Adipocyte (in vitro differentiated cells): ENCODE results near the gene PLXND1.

Experiments
- DNase-seq: peaks from one replicate; pipeline ENCODE4 v3.0.0-alpha.2; 2015; ENCODE audit warnings: low read depth
- H3K27me3 ChIP-seq: replicated peaks from 2 replicates; pipeline ENCODE4 v1.7.0; 2013; ENCODE audit warnings: mild to moderate bottlenecking, low read length, moderate library complexity; ENCODE audit not compliant: control insufficient read depth, insufficient read depth
- H3K36me3 ChIP-seq: 2 replicates; pipeline ENCODE4 v1.7.0; 2013; ENCODE audit warnings: low read length, mild to moderate bottlenecking, moderate library complexity; ENCODE audit not compliant: control insufficient read depth, insufficient read depth, severe bottlenecking
- H3K4me1 ChIP-seq: 2 replicates; pipeline ENCODE4 v1.7.0; 2013; ENCODE audit warnings: mild to moderate bottlenecking, low read length, moderate library complexity; ENCODE audit not compliant: control insufficient read depth, insufficient read depth
- H3K4me3 ChIP-seq: 2 replicates; pipeline ENCODE4 v1.7.0; 2013; ENCODE audit warnings: mild to moderate bottlenecking, low read length, moderate library complexity
- H3K9ac ChIP-seq: 2 replicates; pipeline ENCODE4 v1.7.0; 2013; ENCODE audit warnings: mild to moderate bottlenecking, low read length, moderate library complexity
- H3K9me3 ChIP-seq: 2 replicates; pipeline ENCODE4 v1.7.0; 2013; ENCODE audit warnings: mild to moderate bottlenecking, low read length, moderate library complexity; ENCODE audit not compliant: control insufficient read depth

The PLXND1 gene

DNA sequence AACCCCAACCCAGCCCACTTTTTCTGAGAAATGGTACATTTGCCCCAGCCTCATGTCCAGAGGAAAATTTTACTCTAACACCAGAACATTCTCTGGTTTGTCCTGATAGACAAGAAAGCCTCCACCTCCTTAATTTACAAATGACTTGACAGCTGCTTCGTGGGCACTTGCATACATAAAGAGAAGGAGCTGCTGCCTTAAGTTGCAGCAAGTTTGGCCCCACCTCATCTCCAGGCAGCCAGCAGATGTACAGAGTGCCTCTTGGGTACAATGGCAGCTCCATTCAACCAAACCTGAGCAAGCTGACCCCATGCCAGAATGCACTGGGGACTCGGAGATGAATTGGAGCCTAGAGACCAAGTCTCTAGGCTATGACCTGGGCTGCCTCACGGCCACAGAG lies 69.7 kb downstream of the PLXND1 start:
- Histone ChIP-seq H3K9me3 (no peaks in the 10 kb centered on the region), H3K27me3 (no peaks in the 10 kb centered on the region), H3K4me3 (no peak overlapping the region), H3K9ac (no peak overlapping the region), H3K4me1 (peaks cover 14% of the 10 kb centered on the region), H3K36me3 (no peaks in the 10 kb centered on the region)
- no peak for DNase-seq

DNA sequence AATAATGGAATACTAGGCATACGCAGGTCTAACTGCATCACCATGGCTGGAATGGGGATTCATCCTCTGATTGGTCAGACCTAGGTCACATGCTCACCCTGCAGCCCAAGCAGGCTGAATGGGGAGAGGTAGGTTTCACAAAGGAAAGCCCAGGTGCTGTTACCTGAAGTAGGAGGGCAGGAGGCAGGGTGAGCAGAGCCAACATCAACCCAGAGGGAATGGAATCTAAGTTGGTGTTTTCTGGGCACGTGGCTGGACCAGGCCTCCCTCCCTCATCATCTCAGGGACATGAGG lies 70.2 kb downstream of the PLXND1 start:
- Histone ChIP-seq H3K36me3 (no peaks in the 10 kb centered on the region), H3K9ac (no peak overlapping the region), H3K4me1 (peaks cover 14% of the 10 kb centered on the region), H3K4me3 (no peak overlapping the region), H3K9me3 (no peaks in the 10 kb centered on the region), H3K27me3 (no peaks in the 10 kb centered on the region)
- no peak for DNase-seq

DNA sequence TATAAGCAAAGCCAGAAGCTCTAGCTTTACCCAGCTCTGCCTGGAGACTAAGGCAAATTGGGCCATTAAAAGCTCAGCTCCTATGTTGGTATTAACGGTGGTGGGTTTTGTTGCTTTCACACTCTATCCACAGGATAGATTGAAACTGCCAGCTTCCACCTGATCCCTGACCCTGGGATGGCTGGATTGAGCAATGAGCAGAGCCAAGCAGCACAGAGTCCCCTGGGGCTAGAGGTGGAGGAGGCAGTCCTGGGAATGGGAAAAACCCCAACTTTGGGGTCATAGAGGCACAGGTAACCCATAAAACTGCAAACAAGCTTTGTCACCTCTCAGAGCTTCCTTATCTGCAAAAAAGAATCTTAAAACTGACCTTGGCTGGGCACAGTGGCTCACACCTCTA lies 71.4 kb downstream of the PLXND1 start:
- Histone ChIP-seq H3K9me3 (no peaks in the 10 kb centered on the region), H3K36me3 (no peaks in the 10 kb centered on the region), H3K27me3 (no peaks in the 10 kb centered on the region), H3K4me3 (no peak overlapping the region), H3K4me1 (peaks cover 20% of the 10 kb centered on the region), H3K9ac (no peak overlapping the region)
- DNase-seq: no peak

DNA sequence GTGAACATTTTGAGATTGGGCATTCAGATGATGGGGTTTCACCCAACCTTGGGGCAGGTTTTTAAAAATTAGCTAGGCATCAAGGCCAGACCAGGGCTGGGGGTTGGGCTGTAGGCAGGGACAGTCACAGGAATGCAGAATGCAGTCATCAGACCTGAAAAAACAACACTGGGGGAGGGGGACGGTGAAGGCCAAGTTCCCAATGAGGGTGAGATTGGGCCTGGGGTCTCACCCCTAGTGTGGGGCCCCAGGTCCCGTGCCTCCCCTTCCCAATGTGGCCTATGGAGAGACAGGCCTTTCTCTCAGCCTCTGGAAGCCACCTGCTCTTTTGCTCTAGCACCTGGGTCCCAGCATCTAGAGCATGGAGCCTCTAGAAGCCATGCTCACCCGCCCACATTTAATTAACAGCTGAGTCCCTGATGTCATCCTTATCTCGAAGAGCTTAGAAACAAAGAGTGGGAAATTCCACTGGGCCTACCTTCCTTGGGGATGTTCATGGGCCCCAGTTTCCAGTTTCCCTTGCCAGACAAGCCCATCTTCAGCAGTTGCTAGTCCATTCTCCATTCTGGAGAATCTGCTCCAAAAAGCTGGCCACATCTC lies 71.9 kb downstream of the PLXND1 start:
- Histone ChIP-seq H3K4me3 (no peak overlapping the region), H3K9ac (no peak overlapping the region), H3K27me3 (no peaks in the 10 kb centered on the region), H3K4me1 (peaks cover 23% of the 10 kb centered on the region), H3K36me3 (no peaks in the 10 kb centered on the region), H3K9me3 (no peaks in the 10 kb centered on the region)
- DNase-seq: no peak

DNA sequence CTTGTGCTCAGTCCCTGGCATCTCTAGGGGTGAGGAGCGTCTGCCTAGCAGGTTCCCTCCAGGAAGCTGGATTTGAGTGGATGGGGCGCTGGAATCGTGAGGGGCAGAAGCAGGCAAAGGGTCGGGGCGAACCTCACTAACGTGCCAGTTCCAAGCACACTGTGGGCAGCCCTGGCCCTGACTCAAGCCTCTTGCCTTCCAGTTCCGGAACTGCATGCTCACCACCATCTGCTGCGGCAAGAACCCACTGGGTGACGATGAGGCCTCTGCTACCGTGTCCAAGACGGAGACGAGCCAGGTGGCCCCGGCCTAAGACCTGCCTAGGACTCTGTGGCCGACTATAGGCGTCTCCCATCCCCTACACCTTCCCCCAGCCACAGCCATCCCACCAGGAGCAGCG lies 73.1 kb downstream of the PLXND1 start:
- no peaks in the 10 kb centered on the region for H3K9me3 ChIP-seq
- no peak overlapping the region for H3K4me3 ChIP-seq
- peaks cover 18% of the 10 kb centered on the region for H3K4me1 ChIP-seq
- no peak overlapping the region for H3K9ac ChIP-seq
- no peak for DNase-seq
- H3K36me3 ChIP-seq: no peaks in the 10 kb centered on the region
- no peaks in the 10 kb centered on the region for H3K27me3 ChIP-seq

DNA sequence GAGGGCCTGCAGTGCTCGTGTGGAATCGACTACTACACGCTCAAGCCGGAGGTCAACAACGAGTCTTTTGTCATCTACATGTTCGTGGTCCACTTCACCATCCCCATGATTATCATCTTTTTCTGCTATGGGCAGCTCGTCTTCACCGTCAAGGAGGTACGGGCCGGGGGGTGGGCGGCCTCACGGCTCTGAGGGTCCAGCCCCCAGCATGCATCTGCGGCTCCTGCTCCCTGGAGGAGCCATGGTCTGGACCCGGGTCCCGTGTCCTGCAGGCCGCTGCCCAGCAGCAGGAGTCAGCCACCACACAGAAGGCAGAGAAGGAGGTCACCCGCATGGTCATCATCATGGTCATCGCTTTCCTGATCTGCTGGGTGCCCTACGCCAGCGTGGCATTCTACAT lies 74.2 kb downstream of the PLXND1 start:
- Histone ChIP-seq H3K4me1 (peaks cover 18% of the 10 kb centered on the region), H3K9ac (no peak overlapping the region), H3K9me3 (no peaks in the 10 kb centered on the region), H3K4me3 (no peak overlapping the region), H3K27me3 (no peaks in the 10 kb centered on the region), H3K36me3 (no peaks in the 10 kb centered on the region)
- DNase-seq: no peak

DNA sequence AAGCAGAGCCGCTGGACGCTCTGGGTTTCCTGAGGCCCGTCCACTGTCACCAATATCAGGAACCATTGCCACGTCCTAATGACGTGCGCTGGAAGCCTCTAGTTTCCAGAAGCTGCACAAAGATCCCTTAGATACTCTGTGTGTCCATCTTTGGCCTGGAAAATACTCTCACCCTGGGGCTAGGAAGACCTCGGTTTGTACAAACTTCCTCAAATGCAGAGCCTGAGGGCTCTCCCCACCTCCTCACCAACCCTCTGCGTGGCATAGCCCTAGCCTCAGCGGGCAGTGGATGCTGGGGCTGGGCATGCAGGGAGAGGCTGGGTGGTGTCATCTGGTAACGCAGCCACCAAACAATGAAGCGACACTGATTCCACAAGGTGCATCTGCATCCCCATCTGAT lies 74.8 kb downstream of the PLXND1 start:
- no peak for DNase-seq
- H3K4me1 ChIP-seq: peaks cover 18% of the 10 kb centered on the region
- H3K27me3 ChIP-seq: no peaks in the 10 kb centered on the region
- no peak overlapping the region for H3K9ac ChIP-seq
- H3K4me3 ChIP-seq: no peak overlapping the region
- H3K36me3 ChIP-seq: no peaks in the 10 kb centered on the region
- no peaks in the 10 kb centered on the region for H3K9me3 ChIP-seq

DNA sequence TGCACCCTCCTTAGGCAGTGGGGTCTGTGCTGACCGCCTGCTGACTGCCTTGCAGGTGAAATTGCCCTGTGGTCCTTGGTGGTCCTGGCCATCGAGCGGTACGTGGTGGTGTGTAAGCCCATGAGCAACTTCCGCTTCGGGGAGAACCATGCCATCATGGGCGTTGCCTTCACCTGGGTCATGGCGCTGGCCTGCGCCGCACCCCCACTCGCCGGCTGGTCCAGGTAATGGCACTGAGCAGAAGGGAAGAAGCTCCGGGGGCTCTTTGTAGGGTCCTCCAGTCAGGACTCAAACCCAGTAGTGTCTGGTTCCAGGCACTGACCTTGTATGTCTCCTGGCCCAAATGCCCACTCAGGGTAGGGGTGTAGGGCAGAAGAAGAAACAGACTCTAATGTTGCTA lies 75.7 kb downstream of the PLXND1 start:
- Histone ChIP-seq H3K4me3 (no peak overlapping the region), H3K9ac (peak overlapping the region; percentile 52), H3K9me3 (no peaks in the 10 kb centered on the region), H3K36me3 (no peaks in the 10 kb centered on the region), H3K4me1 (peaks cover 18% of the 10 kb centered on the region), H3K27me3 (no peaks in the 10 kb centered on the region)
- DNase-seq: no peak

DNA sequence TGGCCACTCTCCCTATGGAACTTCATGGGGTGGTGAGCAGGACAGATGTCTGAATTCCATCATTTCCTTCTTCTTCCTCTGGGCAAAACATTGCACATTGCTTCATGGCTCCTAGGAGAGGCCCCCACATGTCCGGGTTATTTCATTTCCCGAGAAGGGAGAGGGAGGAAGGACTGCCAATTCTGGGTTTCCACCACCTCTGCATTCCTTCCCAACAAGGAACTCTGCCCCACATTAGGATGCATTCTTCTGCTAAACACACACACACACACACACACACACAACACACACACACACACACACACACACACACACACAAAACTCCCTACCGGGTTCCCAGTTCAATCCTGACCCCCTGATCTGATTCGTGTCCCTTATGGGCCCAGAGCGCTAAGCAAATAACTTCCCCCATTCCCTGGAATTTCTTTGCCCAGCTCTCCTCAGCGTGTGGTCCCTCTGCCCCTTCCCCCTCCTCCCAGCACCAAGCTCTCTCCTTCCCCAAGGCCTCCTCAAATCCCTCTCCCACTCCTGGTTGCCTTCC lies 76.2 kb downstream of the PLXND1 start:
- Histone ChIP-seq H3K4me1 (peaks cover 22% of the 10 kb centered on the region), H3K36me3 (no peaks in the 10 kb centered on the region), H3K9ac (peak overlapping the region; percentile 55), H3K4me3 (peak overlapping the region; percentile 17), H3K27me3 (no peaks in the 10 kb centered on the region), H3K9me3 (no peaks in the 10 kb centered on the region)
- peak; percentile 47 for DNase-seq

DNA sequence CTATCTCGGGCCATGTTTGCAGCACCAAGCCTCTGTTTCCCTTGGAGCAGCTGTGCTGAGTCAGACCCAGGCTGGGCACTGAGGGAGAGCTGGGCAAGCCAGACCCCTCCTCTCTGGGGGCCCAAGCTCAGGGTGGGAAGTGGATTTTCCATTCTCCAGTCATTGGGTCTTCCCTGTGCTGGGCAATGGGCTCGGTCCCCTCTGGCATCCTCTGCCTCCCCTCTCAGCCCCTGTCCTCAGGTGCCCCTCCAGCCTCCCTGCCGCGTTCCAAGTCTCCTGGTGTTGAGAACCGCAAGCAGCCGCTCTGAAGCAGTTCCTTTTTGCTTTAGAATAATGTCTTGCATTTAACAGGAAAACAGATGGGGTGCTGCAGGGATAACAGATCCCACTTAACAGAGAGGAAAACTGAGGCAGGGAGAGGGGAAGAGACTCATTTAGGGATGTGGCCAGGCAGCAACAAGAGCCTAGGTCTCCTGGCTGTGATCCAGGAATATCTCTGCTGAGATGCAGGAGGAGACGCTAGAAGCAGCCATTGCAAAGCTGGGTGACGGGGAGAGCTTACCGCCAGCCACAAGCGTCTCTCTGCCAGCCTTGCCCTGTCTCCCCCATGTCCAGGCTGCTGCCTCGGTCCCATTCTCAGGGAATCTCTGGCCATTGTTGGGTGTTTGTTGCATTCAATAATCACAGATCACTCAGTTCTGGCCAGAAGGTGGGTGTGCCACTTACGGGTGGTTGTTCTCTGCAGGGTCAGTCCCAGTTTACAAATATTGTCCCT lies 76.9 kb downstream of the PLXND1 start:
- no peak for DNase-seq
- no peaks in the 10 kb centered on the region for H3K9me3 ChIP-seq
- H3K36me3 ChIP-seq: no peaks in the 10 kb centered on the region
- peak overlapping the region; percentile 55 for H3K9ac ChIP-seq
- H3K4me1 ChIP-seq: peaks cover 21% of the 10 kb centered on the region
- H3K4me3 ChIP-seq: peak overlapping the region; percentile 17
- H3K27me3 ChIP-seq: no peaks in the 10 kb centered on the region

DNA sequence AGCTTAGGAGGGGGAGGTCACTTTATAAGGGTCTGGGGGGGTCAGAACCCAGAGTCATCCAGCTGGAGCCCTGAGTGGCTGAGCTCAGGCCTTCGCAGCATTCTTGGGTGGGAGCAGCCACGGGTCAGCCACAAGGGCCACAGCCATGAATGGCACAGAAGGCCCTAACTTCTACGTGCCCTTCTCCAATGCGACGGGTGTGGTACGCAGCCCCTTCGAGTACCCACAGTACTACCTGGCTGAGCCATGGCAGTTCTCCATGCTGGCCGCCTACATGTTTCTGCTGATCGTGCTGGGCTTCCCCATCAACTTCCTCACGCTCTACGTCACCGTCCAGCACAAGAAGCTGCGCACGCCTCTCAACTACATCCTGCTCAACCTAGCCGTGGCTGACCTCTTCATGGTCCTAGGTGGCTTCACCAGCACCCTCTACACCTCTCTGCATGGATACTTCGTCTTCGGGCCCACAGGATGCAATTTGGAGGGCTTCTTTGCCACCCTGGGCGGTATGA lies 77.8 kb downstream of the PLXND1 start, which contains the start of gene RHO:
Gene RHO, plus strand, starts transcription at position 51 of the 512 bp plus-strand sequence. Its CDS starts 95 bp downstream, at position 146.
- H3K4me1 ChIP-seq: peaks cover 21% of the 10 kb centered on the region
- no peaks in the 10 kb centered on the region for H3K36me3 ChIP-seq
- no peak for DNase-seq
- H3K9ac ChIP-seq: peak within 1 kb of the TSS; percentile 55
- H3K27me3 ChIP-seq: no peaks in the 10 kb centered on the region
- H3K9me3 ChIP-seq: no peaks in the 10 kb centered on the region
- no peak within 1 kb of the TSS for H3K4me3 ChIP-seq
